GM21447 (cell line): ENCODE data around the gene EXOSC9.

Source experiments
- ATAC-seq: cut with Tn5 transposase; IDR thresholded peaks from one replicate; pipeline ENCODE4 v1.9.1; 2021; ENCODE audit not compliant: unreplicated experiment

EXOSC9 gene

DNA sequence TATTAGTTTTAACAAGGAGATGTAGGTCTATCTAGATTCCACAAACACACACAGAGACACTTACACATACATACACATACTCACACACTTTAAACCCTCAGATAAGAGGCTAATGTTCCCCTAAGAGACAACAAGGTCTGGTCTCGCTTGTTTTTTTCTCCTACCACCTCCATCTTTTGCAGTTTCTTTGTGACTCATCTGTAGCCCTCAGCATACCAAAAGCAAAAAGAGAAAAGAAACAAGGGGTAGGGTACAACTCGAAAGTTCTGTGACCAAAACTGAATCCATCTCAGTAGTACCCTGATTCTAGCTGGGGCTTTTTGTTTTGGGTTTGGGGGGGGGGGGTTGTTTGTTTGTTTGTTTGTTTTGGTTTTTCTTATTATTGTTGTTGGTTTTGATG is 12.2 kb upstream of the EXOSC9 start:
- peak; percentile 94 for ATAC-seq

- ATAC-seq, result no peak
These were observed 11.7 kb upstream of the EXOSC9 start for GRCh38 chr4:121789455-121789854.

DNA sequence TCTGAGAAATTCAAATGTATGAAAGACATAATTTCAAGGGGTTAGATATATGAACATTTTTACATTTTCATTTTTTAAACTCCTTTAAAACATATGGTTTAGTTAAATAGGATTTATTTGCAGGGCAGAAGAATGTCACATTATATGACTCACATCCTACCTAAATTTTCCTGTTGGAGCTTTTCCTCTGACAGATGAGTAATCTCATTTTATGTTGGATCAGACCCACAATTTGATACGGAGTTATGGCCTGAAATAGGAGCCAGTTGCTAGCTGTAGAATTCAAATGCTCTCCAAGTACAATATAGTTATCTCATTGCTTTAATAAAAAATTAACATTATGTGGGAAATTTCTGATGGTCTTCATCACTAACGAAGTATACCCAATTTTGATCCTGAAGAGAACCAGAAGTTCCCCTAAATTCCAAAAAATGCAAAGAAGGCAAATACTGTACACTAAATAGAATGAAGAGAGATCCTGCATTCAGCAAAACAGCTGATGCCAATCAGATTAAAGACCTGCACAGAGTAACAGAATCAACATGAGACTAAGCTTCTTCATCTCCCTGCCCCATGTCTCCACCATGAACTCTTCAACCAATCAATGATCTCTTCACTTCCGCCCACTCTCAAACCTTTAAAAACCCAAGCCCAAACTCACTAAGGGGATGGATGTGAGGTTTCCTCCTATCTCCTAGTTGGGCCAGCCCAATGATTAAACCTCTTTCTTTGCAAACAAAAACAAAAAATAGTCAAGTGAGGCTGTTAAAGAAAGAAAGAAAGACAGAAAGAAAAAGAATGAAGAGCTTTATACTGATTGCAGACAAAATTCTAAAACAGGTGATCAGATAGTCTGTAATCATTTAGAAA is 10.9 kb upstream of the EXOSC9 start:
- no peak for ATAC-seq

DNA sequence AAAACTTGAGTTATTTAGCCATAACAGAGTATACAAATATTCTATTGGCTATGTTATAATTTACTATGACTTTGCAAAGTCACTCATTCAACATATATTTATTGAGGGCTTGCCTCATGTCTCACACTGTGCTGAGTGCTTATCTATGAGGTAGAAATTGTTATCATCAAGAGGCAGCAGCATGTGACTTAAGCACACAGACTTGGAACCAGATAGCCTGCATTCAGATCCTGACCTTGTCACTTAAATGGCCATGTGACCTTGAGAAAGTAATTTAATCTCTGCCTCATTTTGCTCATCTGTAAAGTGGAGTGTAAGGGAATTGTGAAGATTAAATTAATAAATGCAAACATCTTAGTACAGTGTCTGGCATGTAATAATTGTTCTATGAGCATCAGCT is 10.1 kb upstream of the EXOSC9 start:
- ATAC-seq, result no peak

GRCh38 chr4:121791481-121791880 is 9.6 kb upstream of the EXOSC9 start:
- ATAC-seq, result no peak

GRCh38 chr4:121792966-121793365 is 8.2 kb upstream of the EXOSC9 start:
- ATAC-seq, result no peak

- ATAC-seq, result no peak
These were observed 6.5 kb upstream of the EXOSC9 start for GRCh38 chr4:121794505-121795188.

DNA sequence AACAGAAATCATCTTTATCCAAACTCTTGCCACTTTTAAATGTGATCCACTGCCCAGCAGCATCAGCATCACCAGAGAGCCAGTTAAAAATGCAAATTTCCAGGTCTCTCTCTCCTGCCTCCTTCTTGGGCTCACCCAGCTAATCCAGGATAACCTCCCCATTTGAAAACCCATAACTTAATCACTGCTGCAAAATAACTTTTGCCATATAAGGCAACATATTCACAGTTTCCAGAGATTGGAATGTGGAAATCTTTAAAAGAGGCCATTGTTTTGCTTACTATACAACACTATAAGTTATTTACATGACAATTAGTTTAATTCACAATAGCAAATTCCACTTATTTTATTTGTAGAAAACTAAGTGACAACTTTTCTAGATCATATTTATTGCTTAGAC is 4.8 kb upstream of the EXOSC9 start:
- ATAC-seq, result no peak

DNA sequence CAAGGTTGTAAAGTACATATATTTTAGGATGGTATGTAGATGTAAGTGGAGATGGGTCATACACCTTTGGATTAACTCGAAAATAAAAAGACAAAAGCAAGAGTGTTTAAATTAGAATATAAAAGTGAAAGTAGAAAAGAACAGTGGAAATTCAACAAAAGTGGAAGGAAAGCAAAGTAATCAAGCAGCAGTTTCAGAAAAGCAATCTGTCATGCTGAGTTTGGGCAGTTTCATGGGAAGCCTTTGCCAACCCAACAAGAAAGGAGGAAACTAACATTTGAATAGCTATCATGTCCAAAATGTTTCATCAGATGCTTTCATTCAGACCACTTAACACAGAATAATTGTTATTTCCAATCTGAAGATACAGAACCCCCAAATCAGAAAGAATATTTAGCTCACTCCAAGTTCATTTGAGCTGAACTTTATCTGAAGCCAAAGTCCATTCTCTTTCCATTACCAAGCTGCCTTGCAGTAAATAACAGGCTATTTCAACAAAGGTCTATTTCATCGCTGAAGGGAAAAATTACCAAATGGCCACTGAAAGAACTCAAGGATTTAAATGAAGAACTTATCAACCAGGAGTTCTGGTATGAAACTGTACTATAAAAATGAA is 1.8 kb upstream of the EXOSC9 start:
- no peak for ATAC-seq

DNA sequence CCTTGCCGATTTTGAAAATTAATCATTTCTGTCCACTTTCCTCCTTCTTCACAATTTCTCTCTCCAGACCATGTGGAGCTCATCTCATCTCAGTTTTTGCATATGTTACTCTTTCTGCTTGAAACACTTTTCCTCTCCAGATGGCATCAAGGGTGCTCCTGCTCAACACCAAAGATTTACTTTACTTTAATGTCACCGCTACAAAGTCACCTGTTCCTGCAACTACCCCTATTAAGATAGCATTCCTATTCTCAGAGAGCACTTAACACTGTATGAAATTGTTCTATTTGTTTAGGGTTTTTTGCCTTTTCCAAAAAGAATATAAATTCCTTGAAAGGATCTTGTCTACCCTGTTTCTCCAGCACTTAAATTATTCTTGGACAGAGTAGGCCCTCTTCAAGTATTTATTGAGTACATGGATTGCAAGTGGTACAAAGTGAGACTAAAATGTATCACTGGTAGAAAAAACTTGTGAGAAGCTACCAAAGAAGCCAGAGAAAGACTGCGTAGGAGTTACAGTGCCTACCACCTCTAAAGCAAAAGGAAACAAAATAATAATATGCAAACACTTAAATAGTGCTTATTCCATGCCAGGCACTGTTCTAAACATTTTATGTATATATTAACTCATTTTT is 1.1 kb upstream of the EXOSC9 start:
- no peak for ATAC-seq

DNA sequence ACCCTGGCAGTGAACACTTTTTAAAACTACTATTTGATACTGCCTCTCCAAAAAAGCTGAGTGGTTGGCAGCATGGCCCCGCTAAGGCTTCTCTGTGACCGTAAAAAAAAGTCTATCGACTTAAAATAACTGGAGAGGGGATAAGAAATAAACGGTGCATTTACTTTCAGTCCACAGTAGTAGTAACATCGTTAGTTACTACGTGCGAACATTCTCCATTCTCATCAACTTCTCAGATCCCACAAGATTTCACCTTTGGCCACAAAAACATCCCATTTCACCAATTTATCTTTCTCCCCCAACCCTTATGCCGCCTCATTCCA is 524 bp upstream of the EXOSC9 start:
- ATAC-seq, result peak; percentile 15

- no peak for ATAC-seq
These were observed 572 bp downstream of the EXOSC9 start for GRCh38 chr4:121801715-121802075.

GRCh38 chr4:121806411-121806810 is 5.3 kb downstream of the EXOSC9 start:
- ATAC-seq, result no peak

- no peak for ATAC-seq
These were observed 10.0 kb downstream of the EXOSC9 start for GRCh38 chr4:121811122-121811521.

DNA sequence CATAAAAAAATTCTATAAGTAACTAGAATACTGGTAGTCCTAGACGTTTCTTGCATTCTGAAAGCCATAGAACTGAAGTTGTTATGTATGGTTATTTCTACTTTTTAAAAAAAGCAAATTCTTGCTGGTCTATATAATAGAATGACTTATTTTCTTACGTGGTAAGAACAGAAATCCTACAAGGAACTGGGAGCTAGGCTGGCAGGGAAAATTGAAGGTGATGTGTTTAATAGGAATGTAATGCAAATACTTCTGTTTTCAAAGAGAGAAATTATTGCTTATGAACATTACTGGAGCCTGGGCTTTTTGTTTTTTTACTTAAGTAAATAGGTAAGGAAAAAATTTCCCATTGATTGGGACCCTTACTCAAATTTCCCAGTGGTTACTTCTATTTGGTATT is 13.6 kb downstream of the EXOSC9 start:
- ATAC-seq, result no peak

- ATAC-seq, result no peak
These were observed 15.9 kb downstream of the EXOSC9 start for GRCh38 chr4:121817006-121817405.

- no peak for ATAC-seq
These were observed 16.6 kb downstream of the EXOSC9 start for GRCh38 chr4:121817701-121818100.

- no peak for ATAC-seq
These were observed 17.1 kb downstream of the EXOSC9 start for GRCh38 chr4:121818215-121818614.

DNA sequence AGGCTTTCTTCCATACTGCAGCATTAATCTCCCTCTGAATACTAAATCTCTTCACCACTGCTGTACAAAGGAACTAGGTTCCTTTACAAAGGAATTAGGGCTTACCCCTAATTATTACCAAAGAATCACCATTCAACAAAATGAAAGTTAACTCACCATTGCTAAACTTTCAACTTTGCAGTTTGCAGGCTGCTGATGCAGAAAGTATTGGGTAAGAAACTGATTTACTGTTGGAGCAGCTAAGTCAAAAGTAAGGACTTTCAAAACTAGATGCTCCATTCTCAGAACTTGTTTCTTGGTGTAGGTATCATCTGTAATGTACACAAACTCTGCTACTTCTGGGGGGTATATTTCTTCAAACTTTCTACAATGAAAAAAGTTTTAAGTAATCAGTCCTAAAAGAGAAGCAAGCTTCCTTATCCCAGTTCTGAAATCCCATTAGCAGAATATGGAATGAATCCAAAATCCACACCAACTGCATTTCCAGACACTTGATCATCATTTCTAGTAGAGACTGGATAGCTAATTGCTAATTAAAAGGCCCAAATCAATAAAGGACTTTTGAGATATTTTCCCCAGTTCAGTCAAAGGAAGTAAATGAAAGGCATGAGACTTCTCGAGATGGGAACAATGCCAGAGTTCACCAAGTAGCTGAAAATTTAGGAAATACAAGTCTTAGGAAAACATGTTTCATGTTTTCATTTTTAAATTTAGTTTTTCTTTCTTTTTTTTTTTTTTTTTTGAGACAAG is 18.3 kb downstream of the EXOSC9 start:
- ATAC-seq, result no peak

GRCh38 chr4:121822047-121822446 is 20.9 kb downstream of the EXOSC9 start:
- ATAC-seq, result no peak
